Measurements from ENCODE around the gene SMARCA4.

Gene SMARCA4

GRCh38 chr19:10963865-10964264 lies 3.0 kb downstream of the SMARCA4 start:
- H3K4me3 ChIP-seq (ENCODE audit: low read length): no peak overlapping the region
- H3K9me3 ChIP-seq (ENCODE audit: control insufficient read depth, insufficient read depth, low read length): no peaks in the 10 kb centered on the region
- no CpG with 5 or more reads among the region's 4 CpGs for WGBS (ENCODE audit: insufficient coverage, insufficient read length)
- H3K27ac ChIP-seq (ENCODE audit: low read length): no peak overlapping the region
- peaks cover 7% of the 10 kb centered on the region for H3K4me1 ChIP-seq (ENCODE audit: control insufficient read depth, insufficient read depth, low read length)
- no peak for DNase-seq (ENCODE audit: low read depth, low spot score)
- H3K27me3 ChIP-seq (ENCODE audit: control insufficient read depth, insufficient read depth, low read length): no peaks in the 10 kb centered on the region
- no peaks in the 10 kb centered on the region for H3K36me3 ChIP-seq (ENCODE audit: control insufficient read depth, insufficient read depth, low read length)

- Histone ChIP-seq H3K36me3 (ENCODE audit: control insufficient read depth, insufficient read depth, low read length) (no peaks in the 10 kb centered on the region), H3K27ac (ENCODE audit: low read length) (no peak overlapping the region), H3K4me3 (ENCODE audit: low read length) (no peak overlapping the region), H3K27me3 (ENCODE audit: control insufficient read depth, insufficient read depth, low read length) (no peaks in the 10 kb centered on the region), H3K4me1 (ENCODE audit: control insufficient read depth, insufficient read depth, low read length) (peaks cover 7% of the 10 kb centered on the region), H3K9me3 (ENCODE audit: control insufficient read depth, insufficient read depth, low read length) (no peaks in the 10 kb centered on the region)
- WGBS (ENCODE audit: insufficient coverage, insufficient read length): no CpG with 5 or more reads among the region's 4 CpGs
- DNase-seq (ENCODE audit: low read depth, low spot score): no peak
Measured at GRCh38 chr19:10964903-10965302, 4.1 kb downstream of the SMARCA4 start.

- no CpG with 5 or more reads among the region's 6 CpGs for WGBS (ENCODE audit: insufficient coverage, insufficient read length)
- Histone ChIP-seq H3K4me1 (ENCODE audit: control insufficient read depth, insufficient read depth, low read length) (peaks cover 7% of the 10 kb centered on the region), H3K27ac (ENCODE audit: low read length) (no peak overlapping the region), H3K4me3 (ENCODE audit: low read length) (no peak overlapping the region), H3K36me3 (ENCODE audit: control insufficient read depth, insufficient read depth, low read length) (no peaks in the 10 kb centered on the region), H3K27me3 (ENCODE audit: control insufficient read depth, insufficient read depth, low read length) (no peaks in the 10 kb centered on the region), H3K9me3 (ENCODE audit: control insufficient read depth, insufficient read depth, low read length) (no peaks in the 10 kb centered on the region)
- no peak for DNase-seq (ENCODE audit: low read depth, low spot score)
Measured at GRCh38 chr19:10965398-10965797, 4.6 kb downstream of the SMARCA4 start.

- Histone ChIP-seq H3K9me3 (ENCODE audit: control insufficient read depth, insufficient read depth, low read length) (no peaks in the 10 kb centered on the region), H3K4me1 (ENCODE audit: control insufficient read depth, insufficient read depth, low read length) (peaks cover 7% of the 10 kb centered on the region), H3K36me3 (ENCODE audit: control insufficient read depth, insufficient read depth, low read length) (no peaks in the 10 kb centered on the region), H3K4me3 (ENCODE audit: low read length) (no peak overlapping the region), H3K27me3 (ENCODE audit: control insufficient read depth, insufficient read depth, low read length) (no peaks in the 10 kb centered on the region), H3K27ac (ENCODE audit: low read length) (no peak overlapping the region)
- WGBS (ENCODE audit: insufficient coverage, insufficient read length): no CpG with 5 or more reads among the region's 8 CpGs
- no peak for DNase-seq (ENCODE audit: low read depth, low spot score)
Measured at GRCh38 chr19:10966809-10967208, 6.0 kb downstream of the SMARCA4 start.

GRCh38 chr19:10968527-10969135 lies 7.8 kb downstream of the SMARCA4 start:
- Histone ChIP-seq H3K27me3 (ENCODE audit: control insufficient read depth, insufficient read depth, low read length) (no peaks in the 10 kb centered on the region), H3K9me3 (ENCODE audit: control insufficient read depth, insufficient read depth, low read length) (no peaks in the 10 kb centered on the region), H3K4me1 (ENCODE audit: control insufficient read depth, insufficient read depth, low read length) (peaks cover 7% of the 10 kb centered on the region), H3K27ac (ENCODE audit: low read length) (no peak overlapping the region), H3K4me3 (ENCODE audit: low read length) (no peak overlapping the region), H3K36me3 (ENCODE audit: control insufficient read depth, insufficient read depth, low read length) (no peaks in the 10 kb centered on the region)
- DNase-seq (ENCODE audit: low read depth, low spot score): no peak
- no CpG with 5 or more reads among the region's 10 CpGs for whole genome bisulfite sequencing (ENCODE audit: insufficient coverage, insufficient read length)

GRCh38 chr19:10971107-10971726 lies 10.4 kb downstream of the SMARCA4 start:
- no peak overlapping the region for H3K4me3 ChIP-seq (ENCODE audit: low read length)
- H3K4me1 ChIP-seq (ENCODE audit: control insufficient read depth, insufficient read depth, low read length): peaks cover 3% of the 10 kb centered on the region; the same call in 1 of the 2 replicates
- no peak overlapping the region for H3K27ac ChIP-seq (ENCODE audit: low read length)
- WGBS (ENCODE audit: insufficient coverage, insufficient read length): no CpG with 5 or more reads among the region's 8 CpGs
- H3K36me3 ChIP-seq (ENCODE audit: control insufficient read depth, insufficient read depth, low read length): no peaks in the 10 kb centered on the region; the same call in 1 of the 2 replicates
- no peak for DNase-seq (ENCODE audit: low read depth, low spot score)
- no peaks in the 10 kb centered on the region for H3K9me3 ChIP-seq (ENCODE audit: control insufficient read depth, insufficient read depth, low read length)
- H3K27me3 ChIP-seq (ENCODE audit: control insufficient read depth, insufficient read depth, low read length): no peaks in the 10 kb centered on the region

- H3K27ac ChIP-seq (ENCODE audit: low read length): no peak overlapping the region
- no CpG with 5 or more reads among the region's 19 CpGs for WGBS (ENCODE audit: insufficient coverage, insufficient read length)
- no peaks in the 10 kb centered on the region for H3K27me3 ChIP-seq (ENCODE audit: control insufficient read depth, insufficient read depth, low read length)
- no peaks in the 10 kb centered on the region for H3K4me1 ChIP-seq (ENCODE audit: control insufficient read depth, insufficient read depth, low read length)
- H3K36me3 ChIP-seq (ENCODE audit: control insufficient read depth, insufficient read depth, low read length): no peaks in the 10 kb centered on the region; the same call in 1 of the 2 replicates
- no peak for DNase-seq (ENCODE audit: low read depth, low spot score)
- no peak overlapping the region for H3K4me3 ChIP-seq (ENCODE audit: low read length)
- H3K9me3 ChIP-seq (ENCODE audit: control insufficient read depth, insufficient read depth, low read length): no peaks in the 10 kb centered on the region
Measured at GRCh38 chr19:10975374-10976130, 14.7 kb downstream of the SMARCA4 start.

GRCh38 chr19:10976131-10976892 lies 15.5 kb downstream of the SMARCA4 start:
- Histone ChIP-seq H3K36me3 (ENCODE audit: control insufficient read depth, insufficient read depth, low read length) (no peaks in the 10 kb centered on the region; the same call in 1 of the 2 replicates), H3K4me3 (ENCODE audit: low read length) (no peak overlapping the region), H3K4me1 (ENCODE audit: control insufficient read depth, insufficient read depth, low read length) (no peaks in the 10 kb centered on the region), H3K27ac (ENCODE audit: low read length) (no peak overlapping the region), H3K27me3 (ENCODE audit: control insufficient read depth, insufficient read depth, low read length) (no peaks in the 10 kb centered on the region), H3K9me3 (ENCODE audit: control insufficient read depth, insufficient read depth, low read length) (no peaks in the 10 kb centered on the region)
- DNase-seq (ENCODE audit: low read depth, low spot score): no peak
- no CpG with 5 or more reads among the region's 19 CpGs for WGBS (ENCODE audit: insufficient coverage, insufficient read length)

GRCh38 chr19:10977742-10978092 lies 16.9 kb downstream of the SMARCA4 start:
- no peak for DNase-seq (ENCODE audit: low read depth, low spot score)
- no CpG with 5 or more reads among the region's 5 CpGs for WGBS (ENCODE audit: insufficient coverage, insufficient read length)

GRCh38 chr19:10979951-10980381 lies 19.1 kb downstream of the SMARCA4 start:
- WGBS (ENCODE audit: insufficient coverage, insufficient read length): no CpG with 5 or more reads among the region's 15 CpGs
- Histone ChIP-seq H3K36me3 (ENCODE audit: control insufficient read depth, insufficient read depth, low read length) (peaks cover 10% of the 10 kb centered on the region), H3K4me1 (ENCODE audit: control insufficient read depth, insufficient read depth, low read length) (no peaks in the 10 kb centered on the region), H3K9me3 (ENCODE audit: control insufficient read depth, insufficient read depth, low read length) (no peaks in the 10 kb centered on the region), H3K27ac (ENCODE audit: low read length) (no peak overlapping the region), H3K4me3 (ENCODE audit: low read length) (no peak overlapping the region), H3K27me3 (ENCODE audit: control insufficient read depth, insufficient read depth, low read length) (no peaks in the 10 kb centered on the region)
- no peak for DNase-seq (ENCODE audit: low read depth, low spot score)

More at GRCh38 chr19:10977742-10978092, 16.9 kb downstream of the SMARCA4 start:
- no peaks in the 10 kb centered on the region for H3K9me3 ChIP-seq (ENCODE audit: control insufficient read depth, insufficient read depth, low read length)
- H3K4me1 ChIP-seq (ENCODE audit: control insufficient read depth, insufficient read depth, low read length): no peaks in the 10 kb centered on the region
- no peak overlapping the region for H3K4me3 ChIP-seq (ENCODE audit: low read length)
- H3K27me3 ChIP-seq (ENCODE audit: control insufficient read depth, insufficient read depth, low read length): no peaks in the 10 kb centered on the region
- H3K36me3 ChIP-seq (ENCODE audit: control insufficient read depth, insufficient read depth, low read length): no peaks in the 10 kb centered on the region; the same call in 1 of the 2 replicates
- H3K27ac ChIP-seq (ENCODE audit: low read length): no peak overlapping the region
